ENCODE data around the gene EIF4G3. TPM values are rescaled to one million over a fixed set of nuclear protein-coding genes. Genes with fewer than 3 reads are reported as not detected.

Gene EIF4G3
- total RNA-seq, 2 donors from 2014 or later, result 70.3 to 70.5 TPM

- DNase-seq, result no peak
- Histone ChIP-seq H3K27me3 (no peaks in the 10 kb centered on the region), H3K36me3 (no peaks in the 10 kb centered on the region), H3K9ac (ENCODE audit: low read depth in 2 of 2, low read length in 2 of 2) (no peak overlapping the region), H3K4me1 (no peaks in the 10 kb centered on the region), H3K9me3 (no peaks in the 10 kb centered on the region), H3K27ac (no peak overlapping the region), H3K4me3 (no peak overlapping the region)
- intact Hi-C loops (cut with DNase I), result no loop called here
- TF ChIP-seq, protein P1, sequence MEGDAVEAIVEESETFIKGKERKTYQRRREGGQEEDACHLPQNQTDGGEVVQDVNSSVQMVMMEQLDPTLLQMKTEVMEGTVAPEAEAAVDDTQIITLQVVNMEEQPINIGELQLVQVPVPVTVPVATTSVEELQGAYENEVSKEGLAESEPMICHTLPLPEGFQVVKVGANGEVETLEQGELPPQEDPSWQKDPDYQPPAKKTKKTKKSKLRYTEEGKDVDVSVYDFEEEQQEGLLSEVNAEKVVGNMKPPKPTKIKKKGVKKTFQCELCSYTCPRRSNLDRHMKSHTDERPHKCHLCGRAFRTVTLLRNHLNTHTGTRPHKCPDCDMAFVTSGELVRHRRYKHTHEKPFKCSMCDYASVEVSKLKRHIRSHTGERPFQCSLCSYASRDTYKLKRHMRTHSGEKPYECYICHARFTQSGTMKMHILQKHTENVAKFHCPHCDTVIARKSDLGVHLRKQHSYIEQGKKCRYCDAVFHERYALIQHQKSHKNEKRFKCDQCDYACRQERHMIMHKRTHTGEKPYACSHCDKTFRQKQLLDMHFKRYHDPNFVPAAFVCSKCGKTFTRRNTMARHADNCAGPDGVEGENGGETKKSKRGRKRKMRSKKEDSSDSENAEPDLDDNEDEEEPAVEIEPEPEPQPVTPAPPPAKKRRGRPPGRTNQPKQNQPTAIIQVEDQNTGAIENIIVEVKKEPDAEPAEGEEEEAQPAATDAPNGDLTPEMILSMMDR (IDR thresholded peaks at IDR 0.05), result no peak
Measured at GRCh38 chr1:20935717-20936116, 241.0 kb downstream of the EIF4G3 start.

GRCh38 chr1:20932437-20932977, 244.2 kb downstream of the EIF4G3 start:
- H3K9ac ChIP-seq (ENCODE audit: low read depth in 2 of 2, low read length in 2 of 2), result no peak overlapping the region
- no peaks in the 10 kb centered on the region for H3K9me3 ChIP-seq
- intact Hi-C loops (cut with DNase I), result no loop called here
- DNase-seq, result no peak
- no peak overlapping the region for H3K4me3 ChIP-seq
- H3K27ac ChIP-seq, result no peak overlapping the region
- H3K27me3 ChIP-seq, result no peaks in the 10 kb centered on the region
- H3K4me1 ChIP-seq, result no peaks in the 10 kb centered on the region
- TF ChIP-seq, protein P1 (IDR thresholded peaks at IDR 0.05), result no peak
- H3K36me3 ChIP-seq, result no peaks in the 10 kb centered on the region

GRCh38 chr1:20931930-20932436, 244.7 kb downstream of the EIF4G3 start:
- Histone ChIP-seq H3K4me1 (no peaks in the 10 kb centered on the region), H3K4me3 (no peak overlapping the region), H3K36me3 (no peaks in the 10 kb centered on the region), H3K9ac (ENCODE audit: low read depth in 2 of 2, low read length in 2 of 2) (no peak overlapping the region), H3K9me3 (no peaks in the 10 kb centered on the region), H3K27ac (no peak overlapping the region), H3K27me3 (no peaks in the 10 kb centered on the region)
- TF ChIP-seq, protein P1 (IDR thresholded peaks at IDR 0.05), result no peak
- no peak for DNase-seq
- intact Hi-C loops (cut with DNase I), result no loop called here

DNA sequence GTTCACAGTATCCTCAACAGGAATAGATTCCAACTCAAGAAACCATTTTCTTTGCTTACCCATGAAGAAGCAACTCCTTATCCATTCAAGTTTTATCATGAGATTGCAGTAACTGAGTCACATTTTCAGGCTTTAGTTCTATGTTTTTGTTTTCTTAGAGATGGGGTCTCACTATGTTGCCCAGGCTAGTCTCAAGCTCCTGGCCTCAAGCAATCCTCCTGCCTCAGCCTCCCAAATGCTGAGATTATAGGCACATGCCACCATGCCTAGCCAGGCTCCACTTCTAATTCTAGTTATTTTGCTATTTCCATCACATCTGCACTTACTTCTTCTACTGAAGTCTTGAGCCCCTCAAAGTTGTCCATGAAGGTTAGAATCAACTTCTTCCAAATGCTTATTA, 246.3 kb downstream of the EIF4G3 start:
- Histone ChIP-seq H3K4me3 (no peak overlapping the region), H3K9me3 (no peaks in the 10 kb centered on the region), H3K9ac (ENCODE audit: low read depth in 2 of 2, low read length in 2 of 2) (no peak overlapping the region), H3K27ac (no peak overlapping the region), H3K27me3 (no peaks in the 10 kb centered on the region), H3K36me3 (no peaks in the 10 kb centered on the region), H3K4me1 (no peaks in the 10 kb centered on the region)
- no peak for DNase-seq
- intact Hi-C loops (cut with DNase I), result no loop called here
- TF ChIP-seq, protein P1 (IDR thresholded peaks at IDR 0.05), result no peak

DNA sequence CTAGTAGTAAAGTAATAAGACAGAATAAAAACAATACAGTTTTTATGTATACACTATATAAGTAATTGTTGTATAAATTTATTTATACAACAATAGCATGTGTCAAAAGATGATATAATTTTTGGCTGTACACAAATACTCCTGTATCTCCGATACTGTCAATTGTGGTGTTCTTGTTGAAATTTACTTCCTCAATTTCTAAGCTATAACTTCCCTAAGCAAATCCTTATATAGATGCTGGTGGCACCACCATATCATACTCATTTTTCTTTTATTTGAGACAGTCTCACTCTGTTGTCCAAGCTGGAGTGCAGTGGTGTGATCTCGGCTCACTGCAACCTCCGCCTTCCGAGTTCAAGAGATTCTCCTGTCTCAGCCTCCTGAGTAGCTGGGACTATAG, 248.6 kb downstream of the EIF4G3 start:
- TF ChIP-seq, protein P1 (IDR thresholded peaks at IDR 0.05), result no peak
- intact Hi-C loops (cut with DNase I), result no loop called here
- DNase-seq, result no peak

More for the DNA sequence above, 248.6 kb downstream of the EIF4G3 start:
- no peaks in the 10 kb centered on the region for H3K36me3 ChIP-seq
- no peaks in the 10 kb centered on the region for H3K9me3 ChIP-seq
- H3K4me1 ChIP-seq, result no peaks in the 10 kb centered on the region
- H3K4me3 ChIP-seq, result no peak overlapping the region
- no peaks in the 10 kb centered on the region for H3K27me3 ChIP-seq
- no peak overlapping the region for H3K27ac ChIP-seq
- no peak overlapping the region for H3K9ac ChIP-seq (ENCODE audit: low read depth in 2 of 2, low read length in 2 of 2)
